SK-N-SH treated with all-trans-retinoic acid at 6 μM for 48 hours (cell line): Measurements from ENCODE around the gene ZFYVE28.
A peak's percentile ranks its signal among the peaks of the same experiment; 100 is the strongest.

Experiments used
- ATAC-seq: fragments of 200-7000 bp; cut with Tn5 transposase; 3 replicates; pipeline ENCODE4 v1.9.1; 2020; ENCODE audit warnings: mild to moderate bottlenecking, moderate library complexity
- ARNTL ChIP-seq: fragments of 450-650 bp; formaldehyde crosslinking; IDR thresholded peaks from 2 replicates; pipeline ENCODE4 v1.5.0; 2020; ENCODE audit warnings: low read depth, mild to moderate bottlenecking, moderate library complexity, borderline replicate concordance
- BACH2 ChIP-seq: fragments of 250-450 bp; sonication (Bioruptor Pico); IDR thresholded peaks from 2 replicates; pipeline ENCODE4 v1.9.0; 2021; ENCODE audit warnings: mild to moderate bottlenecking, borderline replicate concordance
- CSDC2 ChIP-seq: fragments of 250-450 bp; sonication (Bioruptor Pico); IDR thresholded peaks from 2 replicates; pipeline ENCODE4 v1.5.0; 2020; ENCODE audit warnings: mild to moderate bottlenecking, moderate library complexity
- CSRNP3 ChIP-seq: fragments of 250-450 bp; sonication (Bioruptor Pico); IDR thresholded peaks from 2 replicates; pipeline ENCODE4 v1.5.1; 2021; ENCODE audit warnings: mild to moderate bottlenecking, moderate library complexity
- ESRRG ChIP-seq: fragments of 250-450 bp; sonication (Bioruptor Pico); IDR thresholded peaks from 2 replicates; pipeline ENCODE4 v1.6.1; 2021; ENCODE audit warnings: mild to moderate bottlenecking
- ISL1 ChIP-seq: fragments of 250-450 bp; sonication (Bioruptor Pico); IDR thresholded peaks from 2 replicates; pipeline ENCODE4 v2.1.2; 2022; ENCODE audit warnings: mild to moderate bottlenecking, moderate library complexity
- OSR1 ChIP-seq: fragments of 250-450 bp; sonication (Bioruptor Pico); IDR thresholded peaks from 2 replicates; pipeline ENCODE4 v1.8.0; 2022; ENCODE audit warnings: moderate library complexity, mild to moderate bottlenecking, inconsistent platforms
- PATZ1 ChIP-seq: fragments of 250-450 bp; sonication (Bioruptor Pico); IDR thresholded peaks from 2 replicates; pipeline ENCODE4 v1.8.0; 2020; ENCODE audit warnings: mild to moderate bottlenecking, moderate library complexity, borderline replicate concordance
- POU6F1 ChIP-seq: fragments of 250-450 bp; sonication (Bioruptor Pico); IDR thresholded peaks from 2 replicates; pipeline ENCODE4 v1.8.0; 2021; ENCODE audit warnings: low read depth, mild to moderate bottlenecking, moderate library complexity, borderline replicate concordance
- SNAI2 ChIP-seq: fragments of 250-450 bp; sonication (Bioruptor Pico); IDR thresholded peaks from 2 replicates; pipeline ENCODE4 v1.5.0; 2020; ENCODE audit warnings: mild to moderate bottlenecking, moderate library complexity
- TCF4 ChIP-seq: fragments of 250-450 bp; sonication (Bioruptor Pico); IDR thresholded peaks from 2 replicates; pipeline ENCODE4 v1.8.0; 2021; ENCODE audit warnings: mild to moderate bottlenecking, moderate library complexity, borderline replicate concordance
- TOX ChIP-seq: fragments of 250-450 bp; sonication (Bioruptor Pico); IDR thresholded peaks from 2 replicates; pipeline ENCODE4 v1.8.0; 2021; ENCODE audit warnings: mild to moderate bottlenecking, moderate library complexity, borderline replicate concordance
- TSHZ2 ChIP-seq: fragments of 250-450 bp; sonication (Bioruptor Pico); IDR thresholded peaks from 2 replicates; pipeline ENCODE4 v1.5.0; 2020; ENCODE audit warnings: mild to moderate bottlenecking, moderate library complexity
- ZC3H10 ChIP-seq: fragments of 250-450 bp; sonication (Bioruptor Pico); IDR thresholded peaks from 2 replicates; pipeline ENCODE4 v1.5.1; 2021; ENCODE audit warnings: mild to moderate bottlenecking, moderate library complexity
- ZFP3 ChIP-seq: fragments of 250-450 bp; sonication (Bioruptor Pico); IDR thresholded peaks from 2 replicates; pipeline ENCODE4 v1.5.0; 2020; ENCODE audit warnings: mild to moderate bottlenecking, moderate library complexity
- ZFP30 ChIP-seq: fragments of 450-650 bp; formaldehyde crosslinking; IDR thresholded peaks from 2 replicates; pipeline ENCODE4 v1.5.0; 2022; ENCODE audit warnings: mild to moderate bottlenecking, moderate library complexity
- ZNF70 ChIP-seq: fragments of 450-650 bp; formaldehyde crosslinking; IDR thresholded peaks from 2 replicates; pipeline ENCODE4 v1.5.0; 2020; ENCODE audit warnings: mild to moderate bottlenecking, moderate library complexity
- ZNF8 ChIP-seq: fragments of 450-650 bp; formaldehyde crosslinking; IDR thresholded peaks from 2 replicates; pipeline ENCODE4 v1.5.0; 2020; ENCODE audit warnings: mild to moderate bottlenecking, moderate library complexity

The ZFYVE28 gene

GRCh38 chr4:2402048-2402842, 16.2 kb downstream of the ZFYVE28 start:
- peak; percentile 92 for ATAC-seq
- TF ChIP-seq ZNF8 (CRISPR knock-in tag) (no peak), ZFP3 (CRISPR knock-in tag) (peak; percentile 83)
- TF ChIP-seq, all 23 proteins: peak for 1

GRCh38 chr4:2401610-2401983, 16.8 kb downstream of the ZFYVE28 start:
- TF ChIP-seq ZNF8 (CRISPR knock-in tag) (no peak), BACH2 (no peak), POU6F1 (CRISPR knock-in tag) (no peak), CSRNP3 (CRISPR knock-in tag) (no peak), TCF4 (CRISPR knock-in tag) (no peak), ARNTL (CRISPR knock-in tag) (no peak), TSHZ2 (CRISPR knock-in tag) (no peak), ESRRG (CRISPR knock-in tag) (no peak), PATZ1 (CRISPR knock-in tag) (no peak), ZC3H10 (CRISPR knock-in tag) (no peak), ZFP30 (CRISPR knock-in tag) (no peak), ZNF70 (CRISPR knock-in tag) (no peak), ZFP3 (CRISPR knock-in tag) (no peak), CSDC2 (CRISPR knock-in tag) (no peak), TOX (CRISPR knock-in tag) (no peak), ISL1 (CRISPR knock-in tag) (no peak)
- no peak for ATAC-seq

- no peak for ATAC-seq
- TF ChIP-seq ZNF70 (CRISPR knock-in tag) (no peak), ZNF8 (CRISPR knock-in tag) (no peak), POU6F1 (CRISPR knock-in tag) (no peak), ZC3H10 (CRISPR knock-in tag) (no peak), OSR1 (CRISPR knock-in tag) (no peak), SNAI2 (CRISPR knock-in tag) (no peak), TOX (CRISPR knock-in tag) (no peak)
These were observed 17.4 kb downstream of the ZFYVE28 start for GRCh38 chr4:2400841-2401609.
